Activated gamma-delta T cell (primary cell): ENCODE data around the gene MPHOSPH8.
"Not testable (repeated sequence)": the region's sequence is repeated elsewhere in the genome, so short reads cannot be mapped to it uniquely, and the experiment has no call there.

Experiments used
- DNase-seq: peaks from one replicate; lab custom pipeline; 2025; lab: John Stamatoyannopoulos, UW

The MPHOSPH8 gene

DNA sequence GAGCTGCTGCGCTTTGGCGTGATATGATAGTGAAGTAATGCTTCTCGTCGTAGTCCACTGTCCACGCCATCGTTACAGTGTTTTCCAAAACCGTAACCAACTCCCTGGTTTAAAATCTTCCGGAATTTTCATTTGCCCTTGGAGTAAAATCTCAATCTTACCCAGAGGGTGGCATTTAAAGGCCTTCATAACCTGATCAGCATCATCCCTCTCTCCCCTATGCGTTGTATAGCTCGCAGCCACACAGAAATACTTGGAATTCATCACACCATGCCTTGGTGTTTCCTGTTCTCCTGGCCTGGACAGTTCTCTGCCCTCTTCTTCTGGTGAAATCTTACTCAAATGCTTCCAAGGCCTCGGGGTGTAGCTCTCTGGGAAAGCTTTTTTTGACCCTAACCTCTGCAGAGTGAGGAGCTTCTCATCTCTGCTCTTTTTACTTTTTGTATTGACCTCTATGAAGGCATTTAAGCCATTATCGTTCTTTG, 839 bp downstream of the MPHOSPH8 start:
- DNase-seq: no peak

DNA sequence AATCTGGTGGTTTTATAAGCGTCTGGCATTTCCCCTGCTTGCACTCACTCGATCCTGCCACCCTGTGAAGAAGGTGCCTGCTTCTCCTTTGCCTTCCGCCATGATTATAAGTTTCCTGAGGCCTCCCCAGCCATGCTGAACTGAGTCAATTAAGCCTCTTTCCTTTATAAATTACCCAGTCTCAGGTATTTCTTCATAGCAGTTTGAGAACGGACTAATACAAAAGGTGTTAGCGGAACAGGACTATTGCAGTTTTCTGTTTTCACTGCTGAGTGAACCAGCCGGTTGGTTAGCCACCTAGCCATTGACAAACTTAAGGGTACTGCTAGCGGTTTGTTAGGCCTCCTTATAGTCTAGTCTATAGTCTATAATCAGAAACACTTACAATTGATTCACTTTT, 2.5 kb downstream of the MPHOSPH8 start:
- DNase-seq: not testable (repeated sequence)

- no peak for DNase-seq
Measured at GRCh38 chr13:19643652-19644051, 10.2 kb downstream of the MPHOSPH8 start.

GRCh38 chr13:19645000-19645399, 11.5 kb downstream of the MPHOSPH8 start:
- no peak for DNase-seq

GRCh38 chr13:19646063-19646462, 12.6 kb downstream of the MPHOSPH8 start:
- DNase-seq: no peak

GRCh38 chr13:19650742-19651141, 17.3 kb downstream of the MPHOSPH8 start:
- no peak for DNase-seq

DNA sequence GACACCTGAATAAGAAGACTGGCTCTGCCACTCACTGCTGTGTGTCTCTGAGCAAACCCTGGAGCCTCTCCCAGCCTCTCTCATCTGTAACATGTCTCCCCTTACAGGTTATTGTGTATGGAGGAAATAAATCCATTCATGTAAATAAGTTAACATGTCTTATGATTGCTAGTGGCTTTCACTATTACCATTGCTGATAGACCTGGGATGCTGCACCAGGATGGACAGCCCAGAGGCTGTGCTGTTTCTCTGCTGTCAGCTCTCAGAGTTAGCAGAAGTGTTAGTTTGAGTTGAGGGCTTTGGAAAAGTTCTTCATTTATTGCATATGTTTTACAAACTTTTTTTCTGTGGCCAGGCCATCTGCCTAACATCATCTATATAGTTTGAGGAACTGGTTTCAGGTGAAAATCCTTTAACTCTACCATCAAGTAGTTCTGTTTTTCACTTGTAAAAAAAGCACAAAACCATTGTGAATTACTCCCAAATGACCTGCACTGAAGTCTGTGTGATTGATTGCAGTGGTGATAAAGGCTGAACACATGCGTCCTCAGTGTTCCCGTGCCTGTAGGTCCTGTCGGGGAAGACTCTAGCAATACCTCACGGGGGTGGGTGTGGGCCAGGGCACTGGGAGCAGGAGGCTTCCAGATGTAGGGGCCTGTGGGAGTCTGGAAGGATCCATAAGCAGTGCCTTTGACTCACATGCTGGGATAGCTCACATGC, 24.6 kb downstream of the MPHOSPH8 start:
- no peak for DNase-seq

DNA sequence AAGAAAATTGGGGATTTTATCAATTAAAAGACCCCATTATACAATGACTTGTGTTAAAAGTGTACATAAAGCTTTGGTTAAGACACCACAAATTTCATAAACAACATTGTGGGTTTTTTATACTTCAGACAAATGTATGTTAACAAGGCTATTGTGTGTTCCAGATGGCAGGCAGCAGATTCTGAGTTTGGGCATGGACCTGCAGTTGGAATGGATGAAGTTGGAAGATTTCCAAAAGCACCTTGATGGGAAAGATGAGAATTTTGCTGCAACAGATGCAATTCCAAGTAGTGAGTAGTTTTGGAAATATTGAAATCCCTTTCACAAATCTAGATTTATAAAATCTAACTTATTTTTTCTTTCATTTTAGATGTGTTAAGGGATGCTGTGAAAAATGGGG, 25.4 kb downstream of the MPHOSPH8 start:
- no peak for DNase-seq

- no peak for DNase-seq
Measured at GRCh38 chr13:19661126-19661525, 27.7 kb downstream of the MPHOSPH8 start.

DNA sequence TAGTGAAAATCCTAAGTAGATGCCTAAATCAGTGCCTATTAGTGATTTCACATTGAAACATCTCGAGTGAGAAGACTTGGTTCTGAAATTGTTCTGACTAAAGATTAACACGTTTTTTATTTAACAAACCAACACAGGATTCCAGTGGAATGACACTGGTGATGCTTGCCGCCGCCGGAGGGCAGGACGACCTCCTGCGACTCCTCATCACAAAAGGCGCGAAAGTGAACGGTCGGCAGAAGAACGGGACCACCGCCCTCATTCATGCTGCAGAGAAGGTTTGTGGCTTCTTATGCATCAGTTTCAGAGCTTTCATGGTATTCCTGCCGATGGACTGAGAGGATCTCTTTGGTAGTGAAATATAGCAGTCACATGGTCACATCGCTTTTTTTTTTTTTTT, 28.1 kb downstream of the MPHOSPH8 start:
- no peak for DNase-seq

DNA sequence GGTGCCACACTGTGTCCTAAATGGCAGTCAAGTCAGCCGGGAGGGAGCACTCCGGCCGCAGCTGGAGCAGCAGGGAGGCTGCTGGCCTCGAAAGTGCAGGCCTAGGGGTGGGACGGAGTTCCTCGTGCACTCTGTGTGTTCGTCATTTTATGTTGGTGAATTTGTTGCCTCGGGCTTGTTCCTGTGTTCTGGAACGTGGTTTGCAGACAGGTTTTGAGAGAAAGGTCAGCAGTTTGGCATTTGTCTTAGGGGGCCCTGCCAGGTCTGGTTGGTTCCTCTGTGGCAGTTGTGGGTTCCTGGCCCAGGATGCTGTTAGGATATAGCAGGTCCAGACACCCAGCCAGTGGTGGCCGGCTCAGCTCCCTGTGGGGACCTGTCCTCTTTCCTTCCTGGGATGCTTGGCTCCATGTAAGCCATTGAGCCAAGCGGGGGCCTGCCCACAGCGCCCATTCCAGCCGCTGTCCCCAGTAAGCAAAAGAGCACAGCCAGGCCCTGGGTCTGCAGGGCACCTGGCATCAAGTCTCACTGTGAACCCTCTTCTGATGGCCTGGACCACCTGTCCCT, 30.0 kb downstream of the MPHOSPH8 start:
- no peak for DNase-seq

- DNase-seq: no peak
Measured at GRCh38 chr13:19664481-19665230, 31.2 kb downstream of the MPHOSPH8 start.

DNA sequence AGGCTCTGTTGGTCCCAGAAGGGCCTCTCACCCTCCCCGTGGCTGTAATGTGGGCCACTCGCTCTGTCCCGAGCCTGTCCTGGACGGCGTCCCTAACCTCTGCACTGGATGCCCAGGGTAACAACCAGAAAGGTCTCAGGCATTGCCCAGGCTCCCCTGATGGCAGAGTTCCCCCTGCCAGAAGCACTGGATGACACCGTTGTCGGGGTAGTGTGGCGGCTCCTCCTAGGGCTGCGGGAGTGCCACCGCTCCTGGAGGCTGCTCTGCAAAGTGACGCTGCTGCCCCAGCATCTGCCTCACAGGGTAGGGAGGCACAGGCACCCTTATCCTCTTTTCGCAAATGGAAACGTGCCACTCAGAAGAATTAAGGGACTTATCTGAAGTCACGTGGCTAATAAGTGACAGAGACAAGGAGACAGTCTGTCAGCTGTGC, 32.0 kb downstream of the MPHOSPH8 start:
- DNase-seq: no peak

GRCh38 chr13:19668778-19669177, 35.3 kb downstream of the MPHOSPH8 start:
- DNase-seq: no peak

- no peak for DNase-seq
Measured at GRCh38 chr13:19670147-19670546, 36.7 kb downstream of the MPHOSPH8 start.

- DNase-seq: no peak
Measured at GRCh38 chr13:19672990-19673389, 39.5 kb downstream of the MPHOSPH8 start.

DNA sequence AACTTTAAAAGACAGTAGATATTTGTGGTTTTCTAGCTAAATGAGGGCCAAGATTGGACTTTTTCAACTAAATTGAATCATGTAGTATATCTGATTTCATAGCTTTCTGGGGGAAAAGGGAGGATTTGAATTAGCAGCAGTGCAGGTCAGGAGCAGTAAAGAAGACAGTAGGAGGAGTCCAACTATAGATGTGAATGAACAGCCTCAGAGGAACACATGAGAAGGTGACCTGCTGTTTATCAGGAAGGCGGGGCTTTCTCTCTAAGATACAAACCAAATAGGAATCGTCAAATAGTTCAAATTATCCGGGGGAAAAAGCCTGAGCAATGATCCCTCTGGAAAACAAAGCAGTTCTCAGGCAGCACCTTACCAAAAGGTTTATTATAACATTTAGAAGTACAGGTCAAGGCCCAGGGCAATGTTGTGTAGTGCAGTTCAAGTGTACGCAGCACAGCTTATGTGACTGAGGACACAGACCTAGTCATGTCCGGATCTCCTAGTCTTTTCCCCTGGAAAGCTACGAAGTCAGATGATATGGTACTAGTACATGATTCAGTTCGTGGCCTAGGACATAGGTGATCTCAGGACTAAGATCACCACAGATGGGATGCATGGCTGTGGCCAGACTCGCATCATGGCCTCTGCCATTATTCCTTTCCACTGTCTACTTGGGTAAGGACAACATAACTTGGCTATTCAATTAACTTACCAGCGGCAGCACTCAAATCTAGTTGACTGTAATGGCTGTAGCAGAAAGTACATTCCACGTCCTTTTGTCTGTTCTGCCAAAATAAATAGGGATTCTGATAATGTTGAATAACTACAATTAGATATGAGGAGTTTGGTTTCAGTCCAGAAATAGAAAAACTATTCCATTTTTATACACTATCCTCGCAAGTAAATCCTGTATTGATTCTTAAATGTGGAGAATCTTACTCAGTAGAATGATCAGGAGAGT, 40.3 kb downstream of the MPHOSPH8 start:
- no peak for DNase-seq

GRCh38 chr13:19674898-19675297, 41.4 kb downstream of the MPHOSPH8 start:
- DNase-seq: no peak

- DNase-seq: no peak
Measured at GRCh38 chr13:19676168-19676567, 42.7 kb downstream of the MPHOSPH8 start.

DNA sequence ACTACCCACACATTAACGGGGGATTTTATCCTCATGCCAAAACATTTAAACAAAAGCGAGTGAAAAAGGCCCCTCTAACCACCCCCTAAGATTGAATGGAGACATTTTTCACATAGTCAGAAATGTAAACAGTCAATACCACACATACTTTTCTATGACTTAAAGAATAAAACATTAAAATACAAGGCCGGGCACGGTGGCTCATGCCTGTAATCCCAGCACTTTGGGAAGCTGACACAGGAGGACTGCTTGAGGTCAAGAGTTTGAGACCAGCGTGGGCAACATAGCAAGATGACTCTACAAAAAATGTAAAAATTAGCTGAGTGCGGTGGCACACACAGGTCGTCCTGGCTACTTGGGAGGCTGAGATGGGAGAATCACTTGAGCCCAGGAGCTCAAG, 47.3 kb downstream of the MPHOSPH8 start:
- no peak for DNase-seq

- no peak for DNase-seq
Measured at GRCh38 chr13:19681517-19681916, 48.1 kb downstream of the MPHOSPH8 start.

- DNase-seq: no peak
Measured at GRCh38 chr13:19685034-19685433, 51.6 kb downstream of the MPHOSPH8 start.
